NCI-H1417 (cell line): ENCODE measurements around the gene CDH4.
A peak's percentile ranks its signal among the peaks of the same experiment; 100 is the strongest.

Experiments used
- DNase-seq, 3 experiments: peaks; one replicate each; lab custom pipeline; 2025; lab: John Stamatoyannopoulos, UW

Gene CDH4

DNA sequence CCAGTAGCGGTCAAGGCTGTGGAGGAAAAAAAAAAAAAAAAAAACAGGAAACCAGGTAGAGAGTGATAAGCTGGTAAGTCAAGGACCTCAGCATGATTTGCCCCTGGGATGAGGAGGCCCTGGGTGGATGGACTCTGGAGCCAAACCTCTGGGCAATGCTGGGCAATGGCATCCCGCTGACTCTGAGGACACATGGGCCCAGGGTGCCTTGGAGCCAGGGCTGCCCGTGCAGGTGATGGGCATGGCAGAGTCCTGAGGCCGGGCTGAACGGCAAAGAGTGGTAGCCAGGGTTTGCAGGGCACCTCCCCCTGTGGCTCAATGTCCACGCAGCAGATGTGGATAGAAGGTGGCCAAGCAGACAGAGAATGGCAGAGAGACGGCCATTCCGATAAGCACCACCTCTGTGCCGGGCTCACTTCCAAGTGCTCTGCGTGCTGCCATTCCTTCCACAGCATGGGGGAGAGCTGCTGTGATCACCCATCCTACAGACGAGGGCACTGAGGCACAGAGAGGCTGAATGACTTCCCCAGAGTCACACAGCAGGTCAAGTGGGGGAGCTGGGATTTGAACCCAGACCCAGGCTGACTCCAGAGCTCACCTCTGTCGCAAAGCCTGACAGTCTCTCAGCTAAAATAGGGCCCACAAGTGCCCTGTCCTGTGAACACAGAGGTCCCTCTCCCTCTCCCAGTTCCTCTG is 353.9 kb downstream of the CDH4 start:
- DNase-seq, result no peak

DNA sequence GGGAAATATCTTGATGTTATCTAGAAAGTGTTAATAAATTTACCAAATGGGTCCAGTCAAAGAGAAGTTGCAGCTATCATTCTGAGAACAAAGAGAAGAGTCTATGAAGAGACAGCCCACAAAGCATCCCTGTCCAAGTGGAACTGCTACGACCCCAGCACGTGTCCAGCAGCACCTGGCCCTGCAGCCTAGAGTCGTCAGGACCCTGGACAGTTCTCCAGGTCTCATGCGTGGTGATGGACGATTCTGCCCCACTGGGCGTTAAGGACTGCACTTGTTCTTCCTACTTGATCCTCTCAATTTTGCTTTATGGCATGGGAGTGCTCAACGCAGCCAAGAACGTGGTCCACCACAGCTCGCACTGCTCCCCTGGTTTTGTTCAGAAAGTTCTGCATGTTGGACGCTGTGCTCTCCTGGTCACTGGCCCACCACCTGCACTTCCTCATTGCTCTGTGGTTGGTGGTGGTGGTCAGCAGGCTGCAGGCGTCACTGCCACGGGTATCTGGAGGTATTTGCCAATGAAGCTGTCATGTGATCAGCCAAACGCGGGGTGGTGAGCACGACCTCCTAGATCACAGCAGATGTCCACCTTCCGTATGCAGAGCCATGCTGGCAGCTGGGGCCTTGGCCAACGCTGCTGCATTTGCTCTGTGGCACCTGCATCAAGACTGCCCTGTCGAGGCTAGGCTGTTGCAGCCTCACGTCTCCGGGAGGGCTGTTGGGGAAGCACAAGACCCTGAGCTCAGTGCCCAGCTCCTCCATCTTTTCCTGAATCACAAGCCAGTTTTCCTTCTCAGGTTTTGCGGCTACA is 356.4 kb downstream of the CDH4 start:
- DNase-seq, result no peak

DNA sequence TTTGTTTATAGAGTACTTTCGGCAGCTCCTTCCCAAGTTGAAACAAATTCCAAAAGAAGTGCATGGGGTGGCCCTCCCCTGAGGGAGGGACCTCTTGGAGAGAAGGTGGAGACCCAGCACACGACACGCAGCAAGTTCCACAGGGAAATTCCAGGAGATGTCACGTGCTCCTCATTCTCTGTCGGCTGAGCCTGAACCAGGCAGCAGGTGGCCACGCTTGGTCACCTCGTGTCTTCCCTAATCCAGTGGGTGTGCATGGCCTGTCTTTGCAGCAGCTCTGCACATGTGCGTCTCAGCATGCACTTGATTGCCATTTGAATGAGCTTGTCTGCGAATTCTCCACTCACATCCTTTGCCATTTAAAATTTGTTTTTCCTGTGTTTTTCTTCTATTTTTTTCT is 357.4 kb downstream of the CDH4 start:
- no peak for DNase-seq

DNA sequence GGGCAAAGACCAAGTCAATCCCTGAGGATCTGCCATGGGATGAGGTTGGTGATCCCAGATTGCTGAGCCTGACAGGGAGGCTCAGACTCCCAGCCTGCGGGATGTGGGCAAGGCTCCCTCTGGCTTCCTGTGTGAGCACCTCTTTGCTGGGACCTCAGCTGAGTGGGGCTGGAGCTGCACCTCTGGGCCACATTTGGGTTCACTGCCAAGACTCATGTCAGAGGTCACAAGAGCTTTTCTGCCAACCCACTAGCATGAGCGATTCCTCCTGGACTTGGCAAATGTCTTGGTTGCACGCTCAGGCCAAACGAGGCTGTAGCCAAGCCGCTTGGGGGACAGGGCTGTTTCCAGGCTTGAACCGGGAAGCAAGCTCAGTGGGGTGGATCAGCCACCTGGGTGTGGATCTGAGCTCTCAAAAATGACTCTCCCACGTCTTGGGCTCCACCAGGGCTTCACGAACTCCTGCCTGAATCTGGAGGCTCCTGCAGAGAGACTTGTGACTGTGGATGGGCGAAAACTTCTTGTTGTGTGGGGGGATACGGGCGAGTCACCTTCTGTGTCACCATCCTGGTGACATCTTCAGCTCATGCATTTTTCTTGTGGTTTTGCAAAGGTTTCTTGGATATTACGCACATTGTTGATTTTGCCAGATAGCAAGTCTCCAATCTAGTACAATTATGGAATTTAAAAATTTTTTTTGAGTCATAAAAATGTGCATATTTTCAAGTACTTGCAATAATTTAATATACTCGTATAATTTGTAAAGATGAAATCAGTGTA is 359.5 kb downstream of the CDH4 start:
- DNase-seq, result no peak

DNA sequence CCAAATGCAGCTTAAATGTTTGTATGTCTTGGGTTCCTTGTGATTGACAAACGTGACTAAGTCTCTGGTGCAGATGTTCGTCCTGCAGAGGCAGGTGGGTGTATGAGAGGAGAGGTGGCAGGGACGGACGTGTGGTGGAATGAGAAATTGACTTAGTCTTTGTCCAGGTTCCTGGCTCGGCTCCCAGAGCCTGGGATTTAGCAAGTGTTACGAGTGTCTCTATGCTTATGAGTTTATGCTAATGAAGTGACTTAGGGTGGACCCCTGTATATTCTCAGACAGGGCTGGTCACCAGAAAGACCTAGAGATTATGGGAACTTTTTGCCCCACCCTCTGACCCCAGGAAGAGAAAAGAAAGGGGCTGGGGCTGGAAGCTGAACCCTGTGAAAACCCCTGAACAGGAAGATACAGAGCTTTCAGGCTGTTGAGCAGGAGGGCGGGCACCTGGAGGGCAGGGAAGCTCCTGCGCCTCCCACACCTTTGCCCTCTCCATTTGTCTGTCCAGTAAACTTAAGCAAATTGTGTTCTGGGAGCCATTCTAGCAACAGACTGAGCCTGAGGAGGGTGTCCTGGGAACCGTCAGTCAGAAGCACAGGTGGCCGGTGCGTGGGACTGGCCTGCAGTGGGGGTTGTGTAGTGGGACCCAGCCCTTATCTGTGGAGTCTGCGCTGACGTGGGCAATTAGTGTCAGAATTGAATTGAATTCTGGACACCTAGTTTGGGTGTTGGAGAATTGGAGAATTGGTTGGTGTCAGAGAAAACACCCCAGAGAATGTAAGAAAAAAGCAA is 362.1 kb downstream of the CDH4 start:
- DNase-seq, result no peak

DNA sequence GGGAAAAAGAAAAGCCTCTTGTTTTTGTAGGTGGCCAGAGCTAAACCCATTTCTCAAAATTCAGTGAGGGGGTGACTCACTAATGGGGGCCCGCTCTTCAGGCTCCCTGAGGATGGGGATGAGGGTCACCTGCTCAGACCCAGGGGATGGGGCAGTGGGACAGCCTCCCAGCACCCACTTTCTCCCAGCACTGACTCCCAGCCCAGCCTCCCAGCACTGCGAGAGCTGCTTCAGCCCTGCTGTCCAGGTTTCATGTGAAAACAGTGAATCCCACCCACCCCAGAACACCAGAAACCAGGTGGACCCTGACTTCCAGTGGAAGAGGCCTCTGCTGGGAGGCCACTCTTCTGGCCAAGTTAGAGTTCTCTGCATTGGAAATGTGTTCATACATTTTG is 362.6 kb downstream of the CDH4 start:
- DNase-seq, result no peak

DNA sequence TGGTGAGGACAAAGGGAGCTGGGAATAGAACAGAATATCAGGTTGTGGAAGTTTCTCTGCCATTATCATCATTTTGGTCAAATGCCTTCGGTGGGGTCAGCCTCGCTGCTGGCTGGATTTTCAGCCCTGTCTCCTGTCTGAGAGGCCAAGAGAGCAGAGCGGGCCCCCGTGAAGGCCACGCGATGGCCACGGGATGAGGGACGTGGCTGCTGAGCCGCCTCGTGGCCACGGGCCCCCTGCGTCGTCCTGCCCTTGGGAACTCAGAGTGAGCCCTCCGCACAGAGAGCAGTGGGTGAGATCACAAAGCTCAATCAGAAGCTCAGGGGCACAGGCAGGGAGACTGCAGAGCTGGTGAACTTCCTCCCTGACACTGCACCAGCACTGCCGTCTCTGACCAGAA is 363.7 kb downstream of the CDH4 start:
- DNase-seq, result no peak

DNA sequence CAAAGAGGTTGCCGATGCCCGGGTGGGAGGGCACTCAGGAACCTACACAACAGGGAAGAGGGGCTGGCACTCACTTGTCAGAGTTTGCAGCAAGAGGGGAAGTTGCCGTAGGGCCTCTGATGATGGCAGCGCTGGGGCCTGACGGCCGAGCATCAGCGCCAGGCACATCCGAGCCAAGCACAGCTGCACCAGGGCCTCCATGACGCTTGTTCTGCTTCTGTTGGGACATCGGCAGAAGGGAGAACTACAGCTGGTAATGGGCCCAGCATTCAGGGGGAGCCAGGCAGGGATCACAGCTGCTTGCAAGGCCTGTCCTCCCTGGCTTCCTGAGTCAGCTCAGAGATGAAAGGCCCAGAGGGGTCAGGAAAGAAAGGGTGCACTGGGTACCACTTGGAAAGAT is 367.7 kb downstream of the CDH4 start:
- DNase-seq, result no peak

DNA sequence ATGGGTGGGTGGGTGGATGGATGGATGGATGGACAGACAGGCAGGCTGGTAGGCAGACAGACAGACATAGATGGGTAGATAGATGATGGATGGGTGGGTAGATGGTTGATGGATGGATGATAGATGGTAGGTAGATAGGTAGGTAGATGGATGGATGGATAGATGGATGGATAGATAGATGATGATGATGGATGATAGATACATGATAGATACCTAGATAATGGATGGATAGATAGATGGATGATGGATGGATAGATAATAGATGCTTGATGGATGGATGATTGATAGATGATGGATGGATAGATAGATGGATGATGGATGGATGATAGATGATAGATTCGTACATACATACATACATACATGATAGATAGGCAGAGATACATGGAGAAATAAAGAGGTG is 368.1 kb downstream of the CDH4 start:
- no peak for DNase-seq

DNA sequence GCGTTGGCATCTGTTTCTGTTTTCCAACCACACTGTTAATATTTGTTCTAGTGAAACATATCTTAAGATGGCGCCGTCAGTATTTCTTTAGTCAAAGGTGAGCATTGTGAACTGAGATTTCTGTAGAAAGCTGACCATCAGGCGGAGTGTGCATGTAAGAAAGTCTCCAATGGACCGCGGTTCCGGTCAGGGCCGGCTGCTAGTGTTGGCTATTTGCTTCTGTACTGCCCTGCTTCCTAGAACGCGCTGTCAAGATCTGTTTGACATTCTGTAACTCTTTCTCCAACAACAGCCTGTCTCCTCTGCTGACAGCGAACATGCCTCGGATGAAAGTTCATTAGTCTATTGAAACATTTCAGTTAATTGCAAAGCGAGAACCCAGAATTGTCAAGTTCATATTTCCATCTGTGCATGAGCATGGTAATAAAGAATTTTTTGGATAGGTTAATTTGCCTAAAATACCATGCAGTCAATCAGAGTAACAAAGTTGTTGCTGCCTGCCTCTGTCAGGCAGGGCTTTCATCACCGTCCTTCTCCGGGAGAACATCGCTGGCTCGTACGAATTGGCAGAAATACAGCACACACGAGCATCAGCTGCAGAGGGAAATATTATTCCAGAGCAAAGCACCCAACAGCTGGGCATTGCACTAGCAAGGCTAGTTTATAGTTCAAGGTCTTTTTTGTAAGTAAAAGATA is 369.1 kb downstream of the CDH4 start:
- no peak for DNase-seq

DNA sequence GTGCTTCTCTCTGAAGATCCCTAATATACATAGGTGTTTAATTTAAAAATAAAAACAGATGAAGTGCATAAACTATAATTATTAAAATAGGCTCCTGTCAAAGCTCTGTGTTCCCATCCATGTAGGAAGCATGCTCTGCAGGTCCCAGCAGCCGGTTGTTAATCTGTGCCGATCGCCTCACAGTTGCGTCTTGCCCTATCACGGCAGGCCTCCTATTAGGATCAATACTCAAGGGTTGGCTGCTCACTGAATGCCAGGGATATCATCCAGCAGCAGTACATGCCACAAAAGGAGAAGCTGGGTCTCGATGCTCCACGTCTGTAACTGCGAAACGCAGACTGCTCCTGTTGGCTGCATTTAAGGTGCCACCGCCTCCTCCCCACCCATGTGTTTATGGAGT is 369.8 kb downstream of the CDH4 start:
- DNase-seq, result no peak

DNA sequence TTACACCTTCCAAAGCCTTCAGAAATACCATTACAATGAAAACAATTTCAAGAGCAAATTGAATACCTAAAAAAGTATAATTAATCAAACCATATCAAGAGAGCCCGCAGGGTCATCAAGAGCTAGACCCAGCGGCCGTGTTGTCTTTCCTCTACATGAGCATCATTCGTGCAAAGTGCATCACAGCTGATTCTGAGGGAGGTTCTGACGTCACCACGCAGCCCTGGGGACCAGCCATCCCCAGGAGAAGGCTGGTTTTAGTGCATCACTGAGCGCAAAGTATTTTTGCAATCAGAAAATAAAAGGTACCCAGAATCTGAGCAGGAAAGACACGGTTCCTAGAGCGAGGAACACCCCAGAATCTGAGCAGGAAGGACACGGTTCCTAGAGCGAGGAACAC is 371.4 kb downstream of the CDH4 start:
- DNase-seq, result no peak

DNA sequence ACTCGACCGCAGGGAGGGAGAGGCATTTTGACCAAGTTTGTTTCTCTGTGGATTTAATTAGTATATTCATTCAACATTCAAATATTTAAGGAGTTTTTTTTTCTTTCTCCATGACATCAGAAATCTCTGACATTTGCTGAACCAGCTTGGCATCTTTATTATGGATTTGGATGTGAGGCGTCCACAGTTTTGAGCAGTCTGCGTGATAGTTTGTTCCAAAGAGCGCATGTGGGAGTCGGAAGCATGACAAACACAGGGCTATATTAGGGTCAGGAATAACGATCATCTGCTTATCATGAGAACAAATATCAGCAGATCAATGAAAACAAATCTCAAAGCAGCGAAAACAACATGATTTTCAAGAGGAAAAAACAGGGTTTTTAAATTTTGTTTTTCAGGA is 373.2 kb downstream of the CDH4 start:
- DNase-seq, result no peak

DNA sequence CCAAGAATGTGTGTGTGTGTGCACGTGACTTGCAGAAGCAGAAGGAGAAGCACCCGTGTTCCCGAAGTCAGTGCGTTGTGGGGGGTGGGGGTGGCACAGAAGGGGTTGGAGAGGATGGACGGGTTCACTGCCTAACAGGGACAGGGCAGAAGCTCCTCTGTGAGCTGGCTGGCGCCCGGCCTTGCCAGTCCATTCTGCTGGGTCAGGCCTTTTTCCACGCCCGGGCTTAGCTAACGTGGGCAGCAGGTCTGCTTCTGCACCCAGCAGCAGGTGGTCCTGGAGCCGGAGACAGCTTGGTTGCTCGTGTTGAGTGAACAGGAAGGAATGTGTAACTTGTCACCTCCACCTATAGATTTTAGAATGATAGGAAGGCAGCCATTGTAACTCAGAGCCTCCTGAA is 374.4 kb downstream of the CDH4 start:
- no peak for DNase-seq

DNA sequence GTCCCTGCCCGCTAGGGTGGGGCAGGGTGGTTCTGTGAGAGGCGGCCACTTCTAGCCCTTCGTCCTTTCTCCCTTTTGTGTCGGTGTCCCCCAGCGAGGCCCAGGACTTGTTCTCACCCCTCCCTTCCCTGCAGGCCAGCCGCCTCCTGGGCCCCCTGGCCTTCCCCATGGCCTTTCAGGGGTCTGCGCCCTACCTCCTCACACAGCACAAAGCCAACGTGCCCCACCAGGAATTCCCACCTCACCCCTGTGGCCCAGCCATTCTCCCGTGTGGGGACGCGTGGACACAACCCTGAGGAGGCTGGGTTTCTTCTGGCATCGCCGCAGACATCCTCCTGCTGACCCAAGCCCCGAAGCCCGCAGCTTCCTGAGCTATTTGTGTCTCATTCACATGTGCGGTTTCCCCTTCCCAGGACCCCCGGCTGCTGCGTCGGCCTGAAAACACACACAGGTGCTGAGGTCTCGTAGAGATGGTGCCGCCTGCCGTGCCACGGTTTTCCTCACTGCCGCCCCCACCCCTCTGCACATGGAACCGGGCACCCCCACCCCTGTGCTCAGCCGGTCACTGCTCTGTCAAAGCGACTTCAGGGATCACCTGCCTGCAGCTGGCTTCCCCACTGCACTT is 375.8 kb downstream of the CDH4 start:
- no peak for DNase-seq

DNA sequence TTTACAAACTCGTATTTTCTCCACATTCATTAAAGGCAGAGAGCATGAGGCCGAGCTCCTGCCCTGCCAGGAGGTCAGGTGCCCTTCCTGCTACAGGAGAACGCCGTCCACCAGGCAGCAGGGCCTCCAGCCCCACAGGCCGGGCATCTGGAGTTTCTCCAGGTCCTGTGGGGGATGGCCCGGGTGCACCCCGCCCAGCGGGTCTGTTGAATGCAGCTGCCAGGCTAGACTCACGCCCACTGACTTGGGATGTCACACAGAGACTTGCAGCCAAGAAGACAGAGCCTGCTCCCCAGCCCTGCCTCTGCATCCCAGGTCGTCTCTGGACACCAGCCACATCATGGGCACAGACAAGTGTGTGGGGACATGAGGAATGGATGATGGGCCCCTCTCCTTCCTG is 376.4 kb downstream of the CDH4 start:
- no peak for DNase-seq

DNA sequence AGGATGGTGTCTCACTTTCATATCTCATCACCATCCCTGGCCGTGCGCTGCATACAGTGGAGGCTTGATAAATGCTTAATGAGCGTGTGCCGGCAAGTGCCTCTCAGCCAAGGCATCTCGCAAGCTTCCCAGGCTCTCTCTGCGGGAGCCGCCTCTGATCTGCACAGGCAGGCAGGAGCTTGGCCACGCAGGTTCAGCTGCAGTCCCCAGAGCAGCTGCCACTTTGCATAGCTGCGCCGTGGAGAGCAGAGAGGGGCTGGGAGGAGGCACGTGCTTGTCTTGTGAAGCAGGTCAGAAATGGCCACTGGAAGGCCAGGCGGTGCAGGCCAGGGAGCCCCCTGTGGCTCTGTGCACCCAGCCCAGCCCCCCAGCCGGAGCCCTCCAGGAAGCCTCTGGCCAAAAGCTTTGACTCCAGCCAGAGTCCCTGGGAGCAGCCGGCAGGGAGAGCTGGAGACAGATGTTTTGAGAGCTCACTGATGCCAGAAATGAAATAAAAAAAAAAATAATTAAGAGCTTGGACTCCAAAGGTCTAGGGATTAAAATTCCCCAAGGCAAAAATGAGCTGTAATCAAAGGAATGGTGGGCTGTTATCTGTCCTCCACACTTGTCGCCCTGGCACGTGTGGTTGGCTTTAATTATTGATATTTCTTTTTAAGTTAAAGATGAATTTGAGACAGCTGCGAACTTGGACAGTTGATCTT is 377.0 kb downstream of the CDH4 start:
- peak; percentile 82 to 95 (median 83) for DNase-seq

DNA sequence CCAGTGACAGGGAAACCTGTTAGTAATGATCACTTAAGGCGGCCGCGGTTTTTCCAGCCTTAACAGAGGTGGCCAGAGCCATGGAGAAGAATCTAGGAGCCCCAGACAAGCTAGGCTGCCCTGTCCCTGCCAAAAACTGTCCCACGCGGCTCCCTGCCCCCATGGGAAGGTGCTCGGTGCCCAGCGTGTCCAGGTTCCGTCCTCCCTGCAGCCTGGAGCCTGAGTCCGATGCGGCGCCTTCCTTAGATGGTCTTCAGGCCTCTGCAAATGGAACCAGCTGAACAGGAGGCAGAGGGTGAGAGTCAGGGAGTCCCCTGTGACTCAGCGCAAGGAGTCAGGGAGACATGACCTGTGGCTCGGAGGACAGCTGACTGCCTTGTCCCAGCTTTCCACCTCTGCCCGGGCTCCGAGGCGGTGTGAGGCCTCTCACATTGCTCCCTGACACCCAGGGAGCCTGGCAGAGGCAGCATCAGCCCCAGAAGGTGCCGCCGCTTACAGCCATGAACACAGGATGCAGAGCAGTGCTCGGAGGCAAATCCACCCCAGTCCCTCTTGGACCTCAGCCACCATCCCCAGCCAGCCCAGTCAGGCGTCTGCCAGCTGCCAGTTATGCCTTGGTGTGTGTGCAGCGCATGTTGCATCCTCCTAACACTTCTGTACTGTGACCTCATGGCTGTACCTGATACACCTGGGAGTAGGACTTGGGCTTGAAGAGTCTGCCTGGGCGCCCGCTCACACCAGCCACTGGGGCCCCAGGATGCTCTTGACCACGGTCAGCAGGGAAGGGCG is 377.7 kb downstream of the CDH4 start:
- DNase-seq, result peak in 1 of 3 experiments; percentile 26

DNA sequence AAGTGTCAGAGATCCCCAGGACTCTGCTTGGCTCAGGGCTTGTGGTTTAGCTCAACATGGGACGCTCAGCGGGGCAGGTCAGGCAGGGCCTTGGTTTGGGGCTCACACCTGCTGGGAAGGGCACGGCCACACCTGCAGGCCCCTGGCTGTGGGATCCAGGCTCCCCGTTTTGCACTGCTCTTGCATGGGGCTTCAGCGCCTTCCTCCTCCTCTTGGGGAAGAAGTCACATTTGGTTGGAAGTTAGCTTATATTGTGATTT is 378.3 kb downstream of the CDH4 start:
- no peak for DNase-seq

DNA sequence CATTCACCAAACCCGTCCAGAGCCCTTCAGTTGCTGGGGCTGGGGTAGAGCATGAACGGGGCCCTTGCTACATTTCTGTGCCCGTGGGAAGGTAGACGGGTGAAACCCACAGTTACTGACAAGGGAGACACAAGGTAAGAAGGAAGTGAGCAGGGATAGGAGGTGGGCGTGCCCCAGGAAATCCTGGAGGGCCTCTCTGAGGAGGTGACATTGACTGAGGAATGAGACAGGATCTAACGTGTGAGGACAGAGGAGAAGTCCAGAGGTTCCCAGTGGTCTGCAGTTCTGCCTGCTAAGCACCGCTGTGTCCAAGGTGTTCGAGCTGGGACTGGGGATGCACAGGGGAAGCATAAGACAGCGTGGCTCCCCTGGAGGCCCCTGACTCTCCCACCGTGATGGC is 378.8 kb downstream of the CDH4 start:
- no peak for DNase-seq
